Activated CD8-positive, alpha-beta memory T cell treated with anti-CD3 and anti-CD28 coated beads for 36 hours (primary cell): ENCODE results near the gene C1orf141. TPM values are rescaled to one million over a fixed set of nuclear protein-coding genes. Genes with fewer than 3 reads are reported as not detected.
"Not testable (repeated sequence)": the region's sequence is repeated elsewhere in the genome, so short reads cannot be mapped to it uniquely, and the experiment has no call there.

Experiments
- CTCF ChIA-PET: fragments of 350-600 bp; sonication (Branson Sonifier 250); formaldehyde crosslinking; loops from one replicate; lab custom pipeline; 2021; ENCODE audit warnings: antibody characterized with exemption; lab: Charles Lee
- POLR2A ChIA-PET: fragments of 350-600 bp; sonication (Branson Sonifier 250); formaldehyde crosslinking; loops from one replicate; lab custom pipeline; 2021; ENCODE audit warnings: antibody characterized with exemption; lab: Charles Lee
- total RNA-seq, 2 experiments: library from RNA; stranded (reverse); gene quantifications; one replicate each; pipeline ENCODE4 v1.2.3, GENCODE V29; 2021

Gene C1orf141
- total RNA-seq, 2 experiments from 2014 or later, result not detected

DNA sequence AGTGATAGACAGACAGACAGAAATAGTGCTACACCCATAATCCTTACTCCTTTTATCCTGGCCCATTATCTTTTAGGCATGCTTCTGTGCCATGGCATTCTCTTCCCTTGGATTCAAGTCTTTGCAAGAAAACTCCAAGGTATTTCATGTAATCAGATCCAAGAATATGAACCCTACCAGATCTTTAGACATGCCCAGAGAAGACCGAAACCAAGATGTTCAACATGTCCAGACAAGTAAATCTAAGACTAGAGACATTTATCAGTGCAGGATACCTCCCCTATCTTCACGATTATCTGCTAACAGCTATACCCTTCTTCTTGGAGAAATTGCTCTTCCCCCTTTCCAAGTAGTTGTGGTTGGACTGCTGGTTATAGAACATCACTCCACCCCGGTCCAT lies 11.8 kb upstream of the C1orf141 start:
- POLR2A ChIA-PET, result no interaction called here
- CTCF ChIA-PET, result interaction anchor here (0.6 kb wide), 1 partner anchor 163 kb away, joined by 4 read pairs; no protein-coding TSS in a partner anchor

DNA sequence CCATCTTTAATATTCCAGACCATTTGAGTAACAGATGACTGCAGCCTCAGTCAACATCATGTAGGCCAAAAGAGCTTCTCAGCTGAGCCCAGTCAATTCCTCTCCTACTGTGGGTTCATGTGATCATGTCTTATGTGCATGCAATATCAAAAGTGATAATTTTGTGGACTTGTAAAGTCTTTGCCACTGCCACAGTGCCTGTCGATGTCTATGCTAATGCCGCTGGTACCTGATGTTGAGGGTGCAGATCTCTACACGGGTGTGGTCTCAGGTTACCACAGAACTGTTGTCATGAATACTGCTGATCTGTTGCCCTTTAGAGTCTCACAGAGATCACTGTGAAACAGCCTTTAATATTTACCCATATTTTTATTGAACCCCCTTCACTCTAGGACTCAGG lies 11.3 kb upstream of the C1orf141 start:
- POLR2A ChIA-PET, result no interaction called here

DNA sequence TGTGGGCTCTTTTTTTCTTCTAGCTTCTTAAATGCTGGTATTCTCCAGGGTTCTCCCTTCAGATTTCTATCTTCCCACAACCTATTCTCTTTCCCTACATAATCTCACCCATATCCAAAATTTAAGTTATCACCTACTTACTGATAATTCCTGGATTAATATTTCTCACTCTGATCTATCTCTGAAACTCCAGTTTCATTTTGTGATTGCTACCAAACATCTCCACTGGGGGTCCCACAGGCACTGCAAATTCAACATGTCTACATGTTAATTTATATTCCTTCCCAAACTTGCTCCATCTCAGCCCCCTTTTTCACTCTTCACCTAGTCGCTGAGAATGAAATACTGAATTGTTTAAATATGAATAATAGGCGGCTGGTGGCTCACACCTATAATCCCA lies 9.9 kb upstream of the C1orf141 start:
- POLR2A ChIA-PET, result no interaction called here
- CTCF ChIA-PET, result interaction anchor here (1.6 kb wide), 1 partner anchor 68 kb away, joined by 10 read pairs; no protein-coding TSS in a partner anchor

More for the DNA sequence above, 11.3 kb upstream of the C1orf141 start:
- CTCF ChIA-PET, result interaction anchor here (0.6 kb wide), 1 partner anchor 164 kb away, joined by 4 read pairs; no protein-coding TSS in a partner anchor

GRCh38 chr1:67143966-67144365 lies 9.2 kb upstream of the C1orf141 start:
- ChIA-PET CTCF (interaction anchor here (0.6 to 1.6 kb wide), 2 partner anchors 18 to 68 kb away, joined by 4 to 10 read pairs; no protein-coding TSS in a partner anchor), POLR2A (no interaction called here)

DNA sequence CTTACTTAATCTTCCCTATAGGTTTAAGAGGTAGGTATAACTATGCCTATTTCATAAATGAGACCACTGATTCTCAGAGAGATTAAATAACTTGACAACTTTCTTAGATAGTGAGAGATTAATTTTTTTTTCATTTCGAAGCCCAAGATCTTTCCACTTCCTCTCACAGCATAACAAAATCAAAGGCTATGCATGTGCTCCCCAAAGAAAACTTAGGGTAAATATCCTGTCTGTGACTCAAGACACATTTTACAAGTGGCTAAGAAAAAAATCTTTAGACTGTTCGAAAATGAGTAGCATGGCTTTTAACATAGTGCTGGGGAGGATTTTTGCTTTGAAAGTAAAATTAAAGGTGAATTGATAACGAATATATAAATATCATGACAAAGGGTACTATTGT lies 8.2 kb upstream of the C1orf141 start:
- CTCF ChIA-PET, result no interaction called here
- POLR2A ChIA-PET, result no interaction called here

- CTCF ChIA-PET, POLR2A ChIA-PET: not testable (repeated sequence)
These were observed 7.1 kb upstream of the C1orf141 start for GRCh38 chr1:67141832-67142231.

DNA sequence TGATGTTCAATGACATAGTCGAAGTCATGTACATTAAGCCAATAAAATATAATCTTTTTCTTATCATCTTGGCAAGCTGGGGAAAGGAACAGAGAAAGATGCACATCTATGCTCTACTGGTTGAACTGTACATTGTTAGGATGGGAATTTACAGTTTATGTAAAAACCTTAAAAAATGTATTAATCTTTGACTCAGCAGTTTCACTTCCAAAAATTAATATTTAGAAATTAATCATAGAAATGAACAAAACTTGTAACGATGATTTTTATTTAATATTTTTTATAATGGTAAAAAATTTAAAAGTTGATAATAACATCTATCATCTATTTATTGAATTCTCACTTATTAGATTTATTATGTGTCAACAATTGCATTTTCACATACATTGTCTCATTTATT lies 5.7 kb upstream of the C1orf141 start:
- CTCF ChIA-PET, result no interaction called here

GRCh38 chr1:67138813-67139499 lies 4.2 kb upstream of the C1orf141 start:
- POLR2A ChIA-PET, result no interaction called here
- CTCF ChIA-PET, result interaction anchor here (0.8 kb wide), 1 partner anchor 71 kb away, joined by 3 read pairs; no protein-coding TSS in a partner anchor

More for the DNA sequence above, 5.7 kb upstream of the C1orf141 start:
- POLR2A ChIA-PET, result no interaction called here

DNA sequence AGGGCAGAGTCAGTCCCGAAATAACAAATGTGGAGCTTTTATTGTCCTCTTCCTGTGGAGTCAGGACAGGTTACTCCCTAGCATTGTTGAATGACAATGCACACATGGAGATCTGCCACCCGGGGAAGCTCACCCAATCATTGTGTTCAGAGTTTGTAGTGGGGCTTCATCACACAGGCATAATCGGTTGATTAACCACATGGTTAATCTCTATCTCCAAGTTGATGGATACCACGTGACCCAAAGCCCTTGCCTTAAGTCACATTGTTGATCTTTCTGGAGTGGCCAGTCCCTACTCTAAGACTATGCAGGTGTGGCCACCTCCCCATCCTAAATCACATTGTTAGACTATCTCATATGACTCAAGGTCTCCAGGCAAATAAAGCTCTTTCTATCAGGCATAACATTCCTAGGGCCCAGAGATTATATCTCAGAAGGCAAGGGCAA lies 2.6 kb upstream of the C1orf141 start:
- ChIA-PET CTCF (interaction anchor here (1.2 kb wide), 1 partner anchor 11 kb away, joined by 3 read pairs; no protein-coding TSS in a partner anchor), POLR2A (interaction anchor here (0.5 kb wide), 1 partner anchor 209 kb away, joined by 7 read pairs; no protein-coding TSS in a partner anchor)

DNA sequence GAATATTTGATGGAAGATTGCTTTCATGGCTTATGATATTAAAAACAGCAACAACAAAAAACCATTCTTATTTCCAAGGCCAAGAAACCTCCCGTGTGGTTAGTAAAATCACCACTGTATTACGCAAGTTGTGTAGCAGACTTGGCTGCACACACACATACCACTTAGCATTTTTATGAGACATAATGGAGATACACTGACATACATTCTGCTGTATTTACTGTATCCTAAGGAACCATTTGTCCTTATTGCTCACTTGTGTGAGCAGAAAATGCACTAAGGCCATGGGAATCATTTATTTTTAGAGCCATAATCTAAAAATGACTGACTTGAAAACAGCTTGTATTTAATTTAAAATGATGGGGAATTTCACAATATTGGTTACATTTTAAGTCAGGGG lies 584 bp upstream of the C1orf141 start:
- POLR2A ChIA-PET, result no interaction called here
- CTCF ChIA-PET, result interaction anchor here (0.7 kb wide), 1 partner anchor 95 kb away, joined by 3 read pairs; no protein-coding TSS in a partner anchor

- ChIA-PET POLR2A (no interaction called here), CTCF (no interaction called here)
These were observed 1.6 kb downstream of the C1orf141 start for GRCh38 chr1:67133177-67133576.

DNA sequence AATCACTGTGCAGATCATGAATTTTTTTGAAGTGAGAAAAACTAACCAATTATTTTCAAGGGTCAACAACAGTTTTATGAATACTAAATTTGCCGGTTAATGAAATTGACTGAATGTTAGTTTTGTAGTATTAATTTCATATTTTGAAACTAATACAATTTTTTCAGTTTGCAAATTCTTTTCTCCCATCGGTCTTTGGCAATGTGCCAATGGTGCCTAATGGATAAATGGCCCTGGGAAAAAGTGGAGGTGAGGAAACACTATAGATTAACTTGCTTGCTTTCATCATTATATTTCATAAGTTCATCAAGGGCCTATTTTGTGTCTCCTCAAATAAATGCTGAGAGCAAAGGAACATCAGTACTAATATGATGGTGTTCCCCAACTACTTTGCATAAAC lies 4.1 kb downstream of the C1orf141 start:
- CTCF ChIA-PET, result no interaction called here
- POLR2A ChIA-PET, result no interaction called here

- ChIA-PET CTCF (no interaction called here), POLR2A (no interaction called here)
These were observed 7.8 kb downstream of the C1orf141 start for GRCh38 chr1:67126974-67127373.

DNA sequence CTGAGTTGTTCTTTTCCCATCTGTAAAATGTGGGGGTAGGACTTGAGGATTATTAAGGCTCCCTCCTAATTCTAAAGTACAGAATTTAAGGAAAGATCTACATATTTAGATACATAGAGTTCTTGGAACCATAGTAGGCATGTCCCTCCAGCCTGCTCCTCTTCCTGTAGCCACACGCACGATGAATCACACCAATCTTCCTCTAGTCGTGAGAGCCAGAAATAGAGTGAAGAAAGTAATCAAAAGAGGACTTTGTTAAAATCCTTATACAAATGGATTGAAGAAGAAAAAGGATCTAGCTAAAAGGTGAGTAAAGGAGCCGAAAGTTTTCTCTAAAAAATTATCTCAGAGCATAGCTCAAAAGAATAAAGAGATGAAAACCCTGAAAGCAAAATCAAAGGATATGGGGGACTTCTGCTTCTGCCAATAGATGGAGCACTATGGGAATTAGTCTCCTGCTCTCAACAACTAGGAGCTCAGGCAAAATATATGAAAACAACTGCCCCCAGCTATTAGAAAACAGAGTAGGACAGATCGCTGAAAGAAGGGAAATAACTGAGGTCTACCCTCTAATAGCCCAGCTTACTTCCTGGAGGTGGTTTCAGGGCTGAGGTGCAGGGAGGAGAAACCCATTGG lies 8.5 kb downstream of the C1orf141 start:
- ChIA-PET POLR2A (no interaction called here), CTCF (interaction anchor here (0.6 kb wide), 1 partner anchor 184 kb away, joined by 3 read pairs; no protein-coding TSS in a partner anchor)

DNA sequence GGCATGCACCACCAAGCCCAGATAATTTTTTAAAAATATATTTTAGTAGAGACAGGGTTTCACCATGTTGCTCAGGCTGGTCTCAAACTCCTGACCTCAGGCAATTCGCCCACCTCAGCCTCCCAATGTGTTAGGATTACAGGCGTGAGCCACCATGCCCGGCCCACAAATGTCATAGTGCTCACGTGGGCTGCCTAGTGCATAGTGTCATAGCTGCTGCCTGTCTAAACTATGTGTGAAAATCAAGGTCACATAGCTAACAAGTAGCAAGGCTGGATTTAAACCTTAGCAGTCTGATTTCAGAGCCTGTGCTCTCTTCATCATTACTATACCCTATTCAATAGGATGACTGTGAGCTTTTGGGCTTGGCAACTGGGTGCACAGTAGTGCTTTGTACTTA lies 10.3 kb downstream of the C1orf141 start:
- ChIA-PET POLR2A (no interaction called here), CTCF (no interaction called here)

DNA sequence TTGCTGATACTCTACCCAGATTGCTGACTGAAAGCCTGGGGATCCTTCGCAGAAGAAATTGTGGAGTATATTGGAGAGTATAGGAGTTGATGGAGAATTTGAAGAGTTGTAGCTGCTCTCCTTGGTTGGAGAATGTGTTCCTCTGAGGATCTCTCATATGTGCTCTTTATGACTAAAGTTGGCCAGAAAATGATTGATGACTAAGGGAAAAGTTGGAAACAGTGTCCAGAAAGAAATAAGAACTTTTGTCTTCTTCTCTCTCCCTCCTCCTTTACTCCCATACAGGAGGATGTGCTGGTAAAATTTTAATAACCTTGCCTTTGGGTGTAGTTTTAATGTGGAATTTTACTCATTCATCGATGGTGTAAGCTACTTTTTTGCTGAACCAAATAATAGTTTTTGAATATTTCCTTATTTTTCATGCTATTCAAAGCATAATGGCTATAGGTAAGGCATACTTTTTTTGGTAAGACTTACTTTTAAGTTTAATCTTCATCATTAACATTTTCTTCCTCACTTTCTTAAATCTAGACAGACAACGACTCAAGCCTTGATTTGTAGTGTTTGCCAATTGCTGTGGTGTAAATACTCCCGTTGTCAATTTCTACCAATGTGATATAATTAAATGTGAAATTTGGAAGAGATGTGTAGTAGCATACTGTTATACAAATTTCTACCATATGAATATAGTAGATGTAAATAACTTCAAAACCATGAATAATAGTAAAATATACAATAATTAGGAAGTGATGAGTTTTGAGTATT lies 13.7 kb downstream of the C1orf141 start:
- CTCF ChIA-PET, result no interaction called here
- POLR2A ChIA-PET, result no interaction called here

- CTCF ChIA-PET, result no interaction called here
These were observed 16.1 kb downstream of the C1orf141 start for GRCh38 chr1:67118646-67119045.

DNA sequence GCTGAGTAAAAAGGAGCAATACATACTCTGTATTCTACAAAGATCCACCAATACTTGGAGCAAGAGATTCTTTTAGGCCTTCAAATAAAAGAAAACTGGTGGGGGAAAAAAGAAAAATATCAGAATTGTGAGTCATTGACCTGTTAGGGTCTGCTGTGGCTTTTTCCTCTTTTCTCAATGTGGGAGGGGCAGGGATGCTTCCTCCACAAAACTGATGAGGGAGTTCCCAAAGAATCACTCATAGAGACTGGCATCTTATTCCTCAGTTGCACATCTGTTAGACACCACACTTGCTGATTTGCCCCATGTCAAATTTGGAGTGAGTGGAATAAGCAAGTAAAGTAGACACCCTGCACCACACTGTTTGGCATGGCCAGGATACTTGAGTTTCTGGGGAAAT lies 16.6 kb downstream of the C1orf141 start:
- ChIA-PET POLR2A (no interaction called here), CTCF (no interaction called here)

More at GRCh38 chr1:67118646-67119045, 16.1 kb downstream of the C1orf141 start:
- POLR2A ChIA-PET, result no interaction called here

DNA sequence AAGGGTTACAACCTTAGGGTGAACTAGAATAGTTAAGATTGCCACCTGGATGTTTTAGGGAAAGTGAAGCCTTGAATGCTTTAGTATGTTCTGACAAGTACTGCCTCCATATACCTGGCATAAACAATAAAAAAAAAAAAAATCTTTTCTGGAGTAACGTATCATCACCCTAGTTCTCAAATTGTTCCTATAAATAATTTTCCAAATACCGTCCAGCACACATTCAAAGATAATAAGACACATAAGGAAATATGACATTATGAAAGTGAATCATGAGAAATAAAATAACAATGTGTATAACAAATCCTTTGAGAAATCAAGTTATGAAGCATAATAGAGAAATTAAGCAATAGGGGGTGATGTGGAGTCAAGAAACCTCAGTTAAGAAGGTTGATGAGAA lies 20.6 kb downstream of the C1orf141 start:
- POLR2A ChIA-PET, result no interaction called here

DNA sequence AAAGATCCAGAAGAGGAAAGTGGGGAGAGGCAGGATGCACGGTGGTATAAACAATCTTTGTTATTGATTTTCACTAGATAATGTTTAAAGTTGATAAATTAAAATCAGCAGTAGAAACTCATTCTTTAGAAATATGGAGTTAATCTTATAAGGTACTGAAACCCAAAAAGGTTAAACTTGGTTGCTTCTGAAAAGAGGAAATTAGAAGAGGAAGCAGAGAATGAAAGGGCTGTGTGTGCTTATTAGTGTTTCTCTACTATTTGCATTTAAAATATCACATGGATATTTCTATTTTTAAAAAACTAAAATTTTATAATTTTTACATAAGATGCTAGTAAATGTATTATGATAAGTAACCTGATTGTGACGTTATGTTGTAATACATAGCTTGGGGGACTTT lies 24.4 kb downstream of the C1orf141 start:
- POLR2A ChIA-PET, result no interaction called here

More for the DNA sequence above, 20.6 kb downstream of the C1orf141 start:
- CTCF ChIA-PET, result no interaction called here

More for the DNA sequence above, 24.4 kb downstream of the C1orf141 start:
- CTCF ChIA-PET, result no interaction called here
